HepG2 (cell line): ENCODE data around the gene UBC. TPM values are rescaled to one million over a fixed set of nuclear protein-coding genes. Genes with fewer than 3 reads are reported as not detected.

Experiments used
- DR1 ChIP-seq: sonication (generic); formaldehyde crosslinking; IDR thresholded peaks from 2 replicates; pipeline ENCODE4 v1.8.0; 2021; ENCODE audit warnings: mild to moderate bottlenecking, missing genetic modification reagents, inconsistent platforms
- IRX3 ChIP-seq: sonication (generic); formaldehyde crosslinking; IDR thresholded peaks from 2 replicates; pipeline ENCODE4 v1.8.1; 2023; ENCODE audit warnings: mild to moderate bottlenecking, low read depth, missing genetic modification reagents, borderline replicate concordance
- KDM1A ChIP-seq: IDR thresholded peaks from 2 replicates; pipeline ENCODE4 v1.6.1; 2016; ENCODE audit warnings: missing compliant biosample characterization
- KDM5A ChIP-seq: fragments of 200-600 bp; sonication (generic); IDR thresholded peaks from 2 replicates; pipeline ENCODE4 v1.7.0; 2018; ENCODE audit warnings: antibody characterized with exemption, mild to moderate bottlenecking, low read length, borderline replicate concordance
- MATR3 ChIP-seq: sonication (generic); formaldehyde crosslinking; IDR thresholded peaks from 2 replicates; pipeline ENCODE4 v1.4.0; 2020; ENCODE audit warnings: missing genetic modification reagents
- POGZ ChIP-seq: sonication (generic); formaldehyde crosslinking; IDR thresholded peaks from 2 replicates; pipeline ENCODE4 v1.4.0; 2020; ENCODE audit warnings: mild to moderate bottlenecking, missing genetic modification reagents
- PTBP1 ChIP-seq: fragments of 200-400 bp; formaldehyde crosslinking; IDR thresholded peaks from 2 replicates; pipeline ENCODE4 v1.6.1; 2018; ENCODE audit warnings: low read length, low read depth; ENCODE audit not compliant: poor library complexity, severe bottlenecking
- SRSF1 ChIP-seq: fragments of 200-400 bp; formaldehyde crosslinking; optimal IDR thresholded peaks from 2 replicates; pipeline ENCODE3; 2017; ENCODE audit warnings: mild to moderate bottlenecking, low read depth, low read length, moderate library complexity
- TGIF2 ChIP-seq: IDR thresholded peaks from 2 replicates; pipeline ENCODE4 v1.6.1; 2016; ENCODE audit warnings: control low read depth, missing compliant biosample characterization
- ZNF530 ChIP-seq: sonication (generic); formaldehyde crosslinking; IDR thresholded peaks from 2 replicates; pipeline ENCODE4 v1.5.0; 2020; ENCODE audit warnings: low read depth, mild to moderate bottlenecking, missing genetic modification reagents
- ZNF543 ChIP-seq: sonication (generic); formaldehyde crosslinking; IDR thresholded peaks from 2 replicates; pipeline ENCODE4 v1.4.0; 2020; ENCODE audit warnings: mild to moderate bottlenecking, missing genetic modification reagents
- ZNF550 ChIP-seq: sonication (generic); formaldehyde crosslinking; IDR thresholded peaks from 2 replicates; pipeline ENCODE4 v1.4.0; 2020; ENCODE audit warnings: mild to moderate bottlenecking, missing genetic modification reagents, borderline replicate concordance
- ZNF607 ChIP-seq: sonication (generic); formaldehyde crosslinking; IDR thresholded peaks from 2 replicates; pipeline ENCODE4 v1.5.1; 2020; ENCODE audit warnings: missing genetic modification reagents, mild to moderate bottlenecking, borderline replicate concordance
- ZNF878 ChIP-seq: sonication (generic); formaldehyde crosslinking; IDR thresholded peaks from 2 replicates; pipeline ENCODE4 v1.8.1; 2023; ENCODE audit warnings: mild to moderate bottlenecking, missing genetic modification reagents, moderate library complexity
- ZSCAN9 ChIP-seq: IDR thresholded peaks from 2 replicates; pipeline ENCODE4 v1.6.1; 2016; ENCODE audit warnings: borderline replicate concordance
- polyA plus RNA-seq, 8 experiments: library from polyadenylated mRNA; depleted of rRNA in 3 of 8; stranded (reverse) in 7 of 8; unstranded in 1 of 8; fragments of >200 nt; fragmentation: Illumina TruSeq in 4 of 8; extraction: Trizol in 4 of 8; gene quantifications; 2 replicates each; pipeline versions ENCODE4 v1.2.1 to v1.2.3, GENCODE V29; 2011 to 2016; ENCODE audit warnings: low read depth in 4 of 8, missing spikeins in 1 of 8, mixed read lengths in 1 of 8; ENCODE audit not compliant: insufficient read depth in 1 of 8
- total RNA-seq, 5 experiments: library from RNA; depleted of rRNA; stranded (reverse); fragments of >200 nt; fragmentation: Illumina TruSeq; extraction: Trizol; gene quantifications; 2 replicates each; pipeline ENCODE4 v1.2.3, GENCODE V29; 2016; ENCODE audit warnings: low read depth in 1 of 5
- TF ChIP-seq, protein P1 (sequence below): sonication (generic); formaldehyde crosslinking; IDR thresholded peaks from 2 replicates; pipeline ENCODE4 v1.9.0; 2021; ENCODE audit warnings: mild to moderate bottlenecking, missing genetic modification reagents
- TF ChIP-seq, protein P2 (sequence below): sonication (generic); formaldehyde crosslinking; IDR thresholded peaks from 2 replicates; pipeline ENCODE4 v1.5.0; 2020; ENCODE audit warnings: missing genetic modification reagents
- TF ChIP-seq, protein P3 (sequence below): sonication (generic); formaldehyde crosslinking; IDR thresholded peaks from 2 replicates; pipeline ENCODE4 v1.8.0; 2022; ENCODE audit warnings: mild to moderate bottlenecking, missing genetic modification reagents, moderate library complexity
- TF ChIP-seq, protein P4 (sequence below): sonication (generic); formaldehyde crosslinking; IDR thresholded peaks from 2 replicates; pipeline ENCODE4 v1.4.0; 2020; ENCODE audit warnings: low read depth, mild to moderate bottlenecking, missing genetic modification reagents

The UBC gene
- total and polyA plus RNA-seq, 2 of the 13 experiments (the other 11 are each of a cell fraction or from before 2014, with no cell fraction given), result 805 to 1,432 TPM

DNA sequence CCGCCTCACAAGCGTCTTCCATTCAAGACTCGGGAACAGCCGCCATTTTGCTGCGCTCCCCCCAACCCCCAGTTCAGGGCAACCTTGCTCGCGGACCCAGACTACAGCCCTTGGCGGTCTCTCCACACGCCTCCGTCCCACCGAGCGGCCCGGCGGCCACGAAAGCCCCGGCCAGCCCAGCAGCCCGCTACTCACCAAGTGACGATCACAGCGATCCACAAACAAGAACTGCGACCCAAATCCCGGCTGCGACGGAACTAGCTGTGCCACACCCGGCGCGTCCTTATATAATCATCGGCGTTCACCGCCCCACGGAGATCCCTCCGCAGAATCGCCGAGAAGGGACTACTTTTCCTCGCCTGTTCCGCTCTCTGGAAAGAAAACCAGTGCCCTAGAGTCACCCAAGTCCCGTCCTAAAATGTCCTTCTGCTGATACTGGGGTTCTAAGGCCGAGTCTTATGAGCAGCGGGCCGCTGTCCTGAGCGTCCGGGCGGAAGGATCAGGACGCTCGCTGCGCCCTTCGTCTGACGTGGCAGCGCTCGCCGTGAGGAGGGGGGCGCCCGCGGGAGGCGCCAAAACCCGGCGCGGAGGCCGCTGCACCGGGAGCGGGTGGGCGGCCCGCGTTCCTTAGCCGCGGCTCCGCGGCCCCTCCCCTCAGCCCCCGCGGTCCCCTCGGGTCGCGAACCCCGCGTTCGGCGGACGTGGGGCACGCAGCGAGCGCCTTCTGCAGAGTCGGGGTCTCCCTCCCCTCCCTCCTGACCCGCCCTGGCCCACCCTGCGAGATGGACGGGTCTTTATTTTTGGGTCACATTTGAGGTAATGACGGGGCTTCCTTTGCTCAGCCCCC is at the start of gene UBC (continued):
- TF ChIP-seq, protein P1, sequence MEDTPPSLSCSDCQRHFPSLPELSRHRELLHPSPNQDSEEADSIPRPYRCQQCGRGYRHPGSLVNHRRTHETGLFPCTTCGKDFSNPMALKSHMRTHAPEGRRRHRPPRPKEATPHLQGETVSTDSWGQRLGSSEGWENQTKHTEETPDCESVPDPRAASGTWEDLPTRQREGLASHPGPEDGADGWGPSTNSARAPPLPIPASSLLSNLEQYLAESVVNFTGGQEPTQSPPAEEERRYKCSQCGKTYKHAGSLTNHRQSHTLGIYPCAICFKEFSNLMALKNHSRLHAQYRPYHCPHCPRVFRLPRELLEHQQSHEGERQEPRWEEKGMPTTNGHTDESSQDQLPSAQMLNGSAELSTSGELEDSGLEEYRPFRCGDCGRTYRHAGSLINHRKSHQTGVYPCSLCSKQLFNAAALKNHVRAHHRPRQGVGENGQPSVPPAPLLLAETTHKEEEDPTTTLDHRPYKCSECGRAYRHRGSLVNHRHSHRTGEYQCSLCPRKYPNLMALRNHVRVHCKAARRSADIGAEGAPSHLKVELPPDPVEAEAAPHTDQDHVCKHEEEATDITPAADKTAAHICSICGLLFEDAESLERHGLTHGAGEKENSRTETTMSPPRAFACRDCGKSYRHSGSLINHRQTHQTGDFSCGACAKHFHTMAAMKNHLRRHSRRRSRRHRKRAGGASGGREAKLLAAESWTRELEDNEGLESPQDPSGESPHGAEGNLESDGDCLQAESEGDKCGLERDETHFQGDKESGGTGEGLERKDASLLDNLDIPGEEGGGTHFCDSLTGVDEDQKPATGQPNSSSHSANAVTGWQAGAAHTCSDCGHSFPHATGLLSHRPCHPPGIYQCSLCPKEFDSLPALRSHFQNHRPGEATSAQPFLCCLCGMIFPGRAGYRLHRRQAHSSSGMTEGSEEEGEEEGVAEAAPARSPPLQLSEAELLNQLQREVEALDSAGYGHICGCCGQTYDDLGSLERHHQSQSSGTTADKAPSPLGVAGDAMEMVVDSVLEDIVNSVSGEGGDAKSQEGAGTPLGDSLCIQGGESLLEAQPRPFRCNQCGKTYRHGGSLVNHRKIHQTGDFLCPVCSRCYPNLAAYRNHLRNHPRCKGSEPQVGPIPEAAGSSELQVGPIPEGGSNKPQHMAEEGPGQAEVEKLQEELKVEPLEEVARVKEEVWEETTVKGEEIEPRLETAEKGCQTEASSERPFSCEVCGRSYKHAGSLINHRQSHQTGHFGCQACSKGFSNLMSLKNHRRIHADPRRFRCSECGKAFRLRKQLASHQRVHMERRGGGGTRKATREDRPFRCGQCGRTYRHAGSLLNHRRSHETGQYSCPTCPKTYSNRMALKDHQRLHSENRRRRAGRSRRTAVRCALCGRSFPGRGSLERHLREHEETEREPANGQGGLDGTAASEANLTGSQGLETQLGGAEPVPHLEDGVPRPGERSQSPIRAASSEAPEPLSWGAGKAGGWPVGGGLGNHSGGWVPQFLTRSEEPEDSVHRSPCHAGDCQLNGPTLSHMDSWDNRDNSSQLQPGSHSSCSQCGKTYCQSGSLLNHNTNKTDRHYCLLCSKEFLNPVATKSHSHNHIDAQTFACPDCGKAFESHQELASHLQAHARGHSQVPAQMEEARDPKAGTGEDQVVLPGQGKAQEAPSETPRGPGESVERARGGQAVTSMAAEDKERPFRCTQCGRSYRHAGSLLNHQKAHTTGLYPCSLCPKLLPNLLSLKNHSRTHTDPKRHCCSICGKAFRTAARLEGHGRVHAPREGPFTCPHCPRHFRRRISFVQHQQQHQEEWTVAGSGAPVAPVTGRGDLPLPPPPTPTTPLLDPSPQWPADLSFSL (CRISPR knock-in tag), result peak; percentile 61; the same call in 1 of the 2 replicates
- TF ChIP-seq, protein P2, sequence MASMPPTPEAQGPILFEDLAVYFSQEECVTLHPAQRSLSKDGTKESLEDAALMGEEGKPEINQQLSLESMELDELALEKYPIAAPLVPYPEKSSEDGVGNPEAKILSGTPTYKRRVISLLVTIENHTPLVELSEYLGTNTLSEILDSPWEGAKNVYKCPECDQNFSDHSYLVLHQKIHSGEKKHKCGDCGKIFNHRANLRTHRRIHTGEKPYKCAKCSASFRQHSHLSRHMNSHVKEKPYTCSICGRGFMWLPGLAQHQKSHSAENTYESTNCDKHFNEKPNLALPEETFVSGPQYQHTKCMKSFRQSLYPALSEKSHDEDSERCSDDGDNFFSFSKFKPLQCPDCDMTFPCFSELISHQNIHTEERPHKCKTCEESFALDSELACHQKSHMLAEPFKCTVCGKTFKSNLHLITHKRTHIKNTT, result no peak
- TF ChIP-seq ZNF607 (peak; percentile 92; the same call in 1 of the 2 replicates), MATR3 (CRISPR knock-in tag) (no peak), TGIF2 (CRISPR knock-in tag) (peak; percentile 79; the same call in 1 of the 2 replicates), ZNF550 (CRISPR knock-in tag) (peak; percentile 42; the same call in 1 of the 2 replicates), ZSCAN9 (CRISPR knock-in tag) (peak; percentile 92; the same call in 1 of the 2 replicates), ZNF878 (CRISPR knock-in tag) (peak; percentile 51; the same call in 1 of the 2 replicates), IRX3 (no peak; the same call in 1 of the 2 replicates), PTBP1 (no peak), ZNF543 (CRISPR knock-in tag) (no peak; the same call in 1 of the 2 replicates), SRSF1 (peak; percentile 98), KDM1A (CRISPR knock-in tag) (no peak), ZNF530 (CRISPR knock-in tag) (no peak), DR1 (CRISPR knock-in tag) (peak; percentile 97), POGZ (CRISPR knock-in tag) (peak; percentile 95), KDM5A (peak; percentile 60; the same call in 1 of the 2 replicates)
- TF ChIP-seq, protein P3, sequence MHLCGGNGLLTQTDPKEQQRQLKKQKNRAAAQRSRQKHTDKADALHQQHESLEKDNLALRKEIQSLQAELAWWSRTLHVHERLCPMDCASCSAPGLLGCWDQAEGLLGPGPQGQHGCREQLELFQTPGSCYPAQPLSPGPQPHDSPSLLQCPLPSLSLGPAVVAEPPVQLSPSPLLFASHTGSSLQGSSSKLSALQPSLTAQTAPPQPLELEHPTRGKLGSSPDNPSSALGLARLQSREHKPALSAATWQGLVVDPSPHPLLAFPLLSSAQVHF, result peak; percentile 79
- TF ChIP-seq, protein P4, sequence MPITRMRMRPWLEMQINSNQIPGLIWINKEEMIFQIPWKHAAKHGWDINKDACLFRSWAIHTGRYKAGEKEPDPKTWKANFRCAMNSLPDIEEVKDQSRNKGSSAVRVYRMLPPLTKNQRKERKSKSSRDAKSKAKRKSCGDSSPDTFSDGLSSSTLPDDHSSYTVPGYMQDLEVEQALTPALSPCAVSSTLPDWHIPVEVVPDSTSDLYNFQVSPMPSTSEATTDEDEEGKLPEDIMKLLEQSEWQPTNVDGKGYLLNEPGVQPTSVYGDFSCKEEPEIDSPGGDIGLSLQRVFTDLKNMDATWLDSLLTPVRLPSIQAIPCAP (CRISPR knock-in tag), result 0 out of 2 replicates have a peak, but pooled peaks have one; percentile 77
